K562 (cell line): ENCODE measurements around the gene USP38. TPM values are rescaled to one million over a fixed set of nuclear protein-coding genes. Genes with fewer than 3 reads are reported as not detected.

Experiments
- CEBPG ChIP-seq, 3 experiments: fragments of 200-800 bp in 1 of 3; sonication (Bioruptor generic) in 1 of 3; sonication (generic) in 1 of 3; formaldehyde crosslinking in 1 of 3; IDR thresholded peaks in 2 of 3; conservative IDR thresholded peaks in 1 of 3; 2 replicates each; pipeline versions ENCODE4 v1.6.1 to v1.8.0; 2016 to 2022; ENCODE audit warnings: missing compliant biosample characterization in 2 of 3, missing genetic modification characterization in 2 of 3, mild to moderate bottlenecking in 1 of 3, missing genetic modification reagents in 1 of 3
- CHD2 ChIP-seq: IDR thresholded peaks from 2 replicates; pipeline ENCODE4 v1.6.1; 2011; ENCODE audit warnings: low read depth, low read length
- FOXM1 ChIP-seq, 2 experiments: fragments of 450-650 bp in 1 of 2; sonication (generic) in 1 of 2; formaldehyde crosslinking in 1 of 2; IDR thresholded peaks; 2 replicates each; pipeline versions ENCODE4 v1.6.1 to v1.9.0; 2017 to 2022; ENCODE audit warnings: low read depth in 2 of 2, mild to moderate bottlenecking in 2 of 2, missing genetic modification reagents in 1 of 2, moderate library complexity in 1 of 2
- HMG20A ChIP-seq: fragments of 450-650 bp; formaldehyde crosslinking; conservative IDR thresholded peaks from 2 replicates; pipeline ENCODE4 v1.4.0; 2020; ENCODE audit warnings: mild to moderate bottlenecking, mixed read lengths
- MGA ChIP-seq: fragments of 450-650 bp; IDR thresholded peaks from 2 replicates; pipeline ENCODE4 v1.6.1; 2016; ENCODE audit warnings: mild to moderate bottlenecking, moderate library complexity
- SAFB ChIP-seq: fragments of 200-400 bp; formaldehyde crosslinking; IDR thresholded peaks from 2 replicates; pipeline ENCODE4 v1.6.1; 2017; ENCODE audit warnings: low read depth, low read length, borderline replicate concordance
- YY1 ChIP-seq, 3 experiments: IDR thresholded peaks; 2 replicates each; pipeline ENCODE4 v1.6.1; 2011; ENCODE audit warnings: low read length in 2 of 3, mild to moderate bottlenecking in 2 of 3, moderate library complexity in 2 of 3, borderline replicate concordance in 1 of 3, control low read depth in 1 of 3, low read depth in 1 of 3; ENCODE audit not compliant: insufficient read depth in 3 of 3, insufficient replicate concordance in 2 of 3, control insufficient read depth in 1 of 3, insufficient read length in 1 of 3; ENCODE audit errors: extremely low read depth in 1 of 3
- ZFX ChIP-seq: sonication (generic); formaldehyde crosslinking; IDR thresholded peaks from 2 replicates; pipeline ENCODE4 v1.8.0; 2022; ENCODE audit warnings: mild to moderate bottlenecking, missing genetic modification reagents, moderate library complexity
- polyA plus RNA-seq, 8 experiments: library from polyadenylated mRNA; depleted of rRNA in 4 of 8; stranded (reverse) in 5 of 8; unstranded in 3 of 8; fragments of >200 nt; fragmentation: Nextera tagmentation in 2 of 8; fragmentation: Illumina TruSeq in 1 of 8; extraction: Ambion mirVana in 2 of 8; extraction: Trizol in 1 of 8; gene quantifications; 2 replicates each; pipeline versions ENCODE4 v1.2.1 to v1.2.3, GENCODE V29; 2011 to 2014; ENCODE audit warnings: inconsistent platforms in 1 of 8, missing spikeins in 1 of 8
- total RNA-seq, 7 experiments: library from RNA; depleted of rRNA in 6 of 7; stranded (reverse); fragments of >200 nt in 6 of 7; fragmentation: Illumina TruSeq in 2 of 7; extraction: Trizol in 2 of 7; gene quantifications; 2 replicates each; pipeline versions ENCODE4 v1.2.1 to v1.2.3, GENCODE V29; 2011 to 2021; ENCODE audit warnings: low replicate concordance in 1 of 7
- TF ChIP-seq, protein P1 (sequence below): fragments of 450-650 bp; conservative IDR thresholded peaks from 2 replicates; pipeline ENCODE4 v1.6.1; 2016; ENCODE audit warnings: missing genetic modification characterization, low read depth, mild to moderate bottlenecking, missing compliant biosample characterization, moderate library complexity

USP38 gene
- total and polyA plus RNA-seq, 9 of the 15 experiments (the other 6 are each of a cell fraction or from before 2014, with no cell fraction given), result 4.2 to 20.6 (median 11.2) TPM

- TF ChIP-seq HMG20A (CRISPR knock-in tag) (no peak), YY1 (IDR thresholded peaks at IDR 0.05; ENCODE audit: borderline replicate concordance in 1 of 3, control insufficient read depth in 1 of 3, extremely low read depth in 1 of 3, insufficient read depth in 3 of 3, insufficient read length in 1 of 3, insufficient replicate concordance in 2 of 3, low read depth in 1 of 3, low read length in 2 of 3) (peak in 1 of 3 experiments; percentile 44), CHD2 (0 out of 2 replicates have a peak, but pooled peaks have one; percentile 13), CEBPG (CRISPR knock-in tag; IDR thresholded peaks at IDR 0.05) (no peak), CEBPG (tag; conservative IDR thresholded peaks at IDR 0.05 in 1 of 2, IDR thresholded peaks at IDR 0.05 in 1 of 2) (no peak), SAFB (no peak), ZFX (CRISPR knock-in tag) (peak; percentile 60), FOXM1 (IDR thresholded peaks at IDR 0.05; ENCODE audit: low read depth) (no peak), FOXM1 (CRISPR knock-in tag; IDR thresholded peaks at IDR 0.05; ENCODE audit: low read depth) (0 out of 2 replicates have a peak, but pooled peaks have one; percentile 35), MGA (no peak)
- TF ChIP-seq, protein P1, sequence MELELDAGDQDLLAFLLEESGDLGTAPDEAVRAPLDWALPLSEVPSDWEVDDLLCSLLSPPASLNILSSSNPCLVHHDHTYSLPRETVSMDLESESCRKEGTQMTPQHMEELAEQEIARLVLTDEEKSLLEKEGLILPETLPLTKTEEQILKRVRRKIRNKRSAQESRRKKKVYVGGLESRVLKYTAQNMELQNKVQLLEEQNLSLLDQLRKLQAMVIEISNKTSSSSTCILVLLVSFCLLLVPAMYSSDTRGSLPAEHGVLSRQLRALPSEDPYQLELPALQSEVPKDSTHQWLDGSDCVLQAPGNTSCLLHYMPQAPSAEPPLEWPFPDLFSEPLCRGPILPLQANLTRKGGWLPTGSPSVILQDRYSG (tag), result no peak
These were observed 763 bp downstream of the USP38 start (continued) for GRCh38 chr4:143185253-143186107.
